ELR (cell line): ENCODE data around the gene PDE1C.
A peak's percentile ranks its signal among the peaks of the same experiment; 100 is the strongest.

Experiments used
- DNase-seq: peaks from one replicate; pipeline ENCODE4 v3.0.0-alpha.2; 2015; ENCODE audit warnings: low read depth

Gene PDE1C

GRCh38 chr7:31892099-31892829, 177.9 kb downstream of the PDE1C start:
- no peak for DNase-seq

- peak; percentile 10 for DNase-seq
Observed at GRCh38 chr7:31890766-31891165, 179.4 kb downstream of the PDE1C start.

GRCh38 chr7:31890198-31890597, 180.0 kb downstream of the PDE1C start:
- no peak for DNase-seq

- DNase-seq: no peak
Observed at GRCh38 chr7:31887006-31887405, 183.2 kb downstream of the PDE1C start.

- no peak for DNase-seq
Observed at GRCh38 chr7:31885171-31885570, 185.0 kb downstream of the PDE1C start.

- DNase-seq: peak; percentile 86
Observed at GRCh38 chr7:31883761-31884164, 186.4 kb downstream of the PDE1C start.

GRCh38 chr7:31882187-31882586, 188.0 kb downstream of the PDE1C start:
- DNase-seq: no peak

DNA sequence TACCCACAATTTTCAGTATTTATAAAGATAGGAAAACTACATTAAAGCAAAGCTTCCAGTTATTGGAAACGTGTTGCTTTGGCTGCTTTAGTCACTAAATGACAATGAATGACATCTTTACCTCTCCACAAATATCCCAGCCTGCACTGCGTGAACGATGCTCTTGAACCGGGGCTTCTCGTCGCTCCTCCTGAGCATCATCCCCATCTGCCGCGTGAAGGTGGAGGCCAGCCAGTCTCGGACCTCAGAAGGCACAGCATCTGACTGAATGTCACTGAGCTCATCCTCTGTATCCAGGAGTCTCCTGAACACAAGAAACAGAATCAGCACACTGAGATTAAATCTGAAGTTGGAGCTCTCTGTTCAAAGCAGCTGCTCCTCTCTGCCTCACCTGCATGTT, 191.3 kb downstream of the PDE1C start:
- no peak for DNase-seq

GRCh38 chr7:31875424-31875823, 194.8 kb downstream of the PDE1C start:
- peak; percentile 43 for DNase-seq

DNA sequence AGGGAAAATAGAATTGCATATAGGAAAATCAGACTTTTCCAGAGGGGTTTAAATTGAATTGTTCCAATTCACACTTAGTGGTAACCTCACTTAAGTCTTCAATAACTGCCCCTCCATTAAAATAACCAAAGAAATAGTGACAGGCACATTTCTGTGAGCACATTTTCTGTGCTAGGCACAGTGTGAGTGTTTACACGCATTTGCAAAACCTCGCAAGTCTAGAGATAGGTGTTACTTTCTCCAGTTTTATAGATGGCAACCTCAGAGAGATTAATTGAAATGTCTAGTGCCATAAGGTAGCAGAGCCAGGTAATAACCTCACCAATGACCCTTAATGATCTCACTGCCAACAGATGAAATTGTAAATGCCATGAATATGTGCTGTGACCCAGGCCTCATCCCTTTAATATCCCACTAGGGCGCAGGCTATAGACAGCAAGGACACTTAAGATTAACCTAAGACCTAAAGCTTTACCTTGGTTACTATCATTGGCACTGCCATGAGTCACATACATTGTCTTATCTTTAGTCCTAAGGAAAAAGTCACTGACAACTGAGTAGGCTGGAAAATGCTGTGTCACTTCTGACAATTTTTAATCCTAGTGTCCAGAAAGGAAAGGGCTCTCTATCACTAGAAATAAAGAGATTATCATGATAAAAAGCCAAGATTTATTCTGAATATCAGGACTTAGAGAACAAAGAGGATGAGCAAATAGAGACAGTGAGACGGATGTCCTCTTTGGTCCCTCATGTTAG, 195.4 kb downstream of the PDE1C start:
- DNase-seq: no peak

GRCh38 chr7:31873816-31874597, 196.2 kb downstream of the PDE1C start:
- DNase-seq: no peak

DNA sequence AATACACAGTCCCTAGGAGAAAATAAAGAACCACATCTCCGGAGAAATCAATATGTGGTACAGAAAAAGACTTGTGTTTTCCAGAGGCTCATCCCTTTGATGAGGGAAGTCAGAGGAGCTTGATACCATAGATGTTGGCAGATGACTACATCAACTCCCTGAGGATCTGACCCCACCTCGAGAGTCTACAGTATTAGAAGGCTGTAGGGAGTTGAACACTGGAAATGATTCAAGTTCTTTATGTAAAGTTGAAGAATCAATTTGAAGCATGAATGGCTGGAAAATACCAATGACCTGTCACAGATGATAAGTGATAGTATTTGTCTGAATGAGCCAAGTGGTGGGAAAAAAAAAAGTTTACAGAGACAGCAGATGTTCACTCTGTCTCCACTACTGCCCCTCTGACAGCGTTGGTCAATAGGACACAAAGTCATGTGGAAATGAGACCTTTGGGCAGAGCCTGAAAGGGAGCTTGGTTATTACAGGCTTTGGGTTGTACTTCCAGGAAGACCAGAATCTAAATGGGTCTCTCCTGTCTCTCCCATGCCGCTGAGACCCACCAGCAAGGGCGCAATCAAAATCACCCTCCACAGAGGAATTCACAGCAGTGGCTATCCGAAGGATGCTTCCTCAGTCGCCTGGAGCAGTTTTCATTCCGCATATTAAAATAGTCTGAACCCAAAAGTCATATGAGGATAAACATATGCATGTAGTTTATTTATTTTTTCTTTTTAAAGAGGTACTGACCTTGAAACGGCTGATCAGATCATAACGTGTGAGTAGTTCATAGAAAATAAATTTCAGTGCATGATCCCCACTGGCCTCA, 197.4 kb downstream of the PDE1C start:
- no peak for DNase-seq

GRCh38 chr7:31864646-31865045, 205.6 kb downstream of the PDE1C start:
- DNase-seq: peak; percentile 28

DNA sequence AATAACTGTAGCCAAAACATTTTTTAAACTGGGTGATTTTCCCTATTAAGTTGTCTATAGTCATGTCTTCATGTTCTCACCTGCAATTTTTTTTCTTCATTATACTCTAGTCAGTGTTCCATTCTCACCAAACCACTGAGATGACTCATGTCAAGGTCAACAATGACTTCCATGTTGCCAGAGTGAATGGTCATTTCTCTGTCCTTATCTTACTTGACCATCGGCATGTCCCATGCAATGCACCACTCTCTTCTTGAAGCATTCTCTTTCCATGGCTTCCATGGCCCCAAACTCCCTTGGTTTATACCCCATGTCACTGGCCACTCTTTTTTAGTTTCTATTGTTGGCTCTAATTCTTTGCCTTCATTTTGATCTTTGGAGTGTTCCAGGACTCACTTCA, 209.3 kb downstream of the PDE1C start:
- no peak for DNase-seq

- peak; percentile 13 for DNase-seq
Observed at GRCh38 chr7:31858055-31858454, 212.2 kb downstream of the PDE1C start.

DNA sequence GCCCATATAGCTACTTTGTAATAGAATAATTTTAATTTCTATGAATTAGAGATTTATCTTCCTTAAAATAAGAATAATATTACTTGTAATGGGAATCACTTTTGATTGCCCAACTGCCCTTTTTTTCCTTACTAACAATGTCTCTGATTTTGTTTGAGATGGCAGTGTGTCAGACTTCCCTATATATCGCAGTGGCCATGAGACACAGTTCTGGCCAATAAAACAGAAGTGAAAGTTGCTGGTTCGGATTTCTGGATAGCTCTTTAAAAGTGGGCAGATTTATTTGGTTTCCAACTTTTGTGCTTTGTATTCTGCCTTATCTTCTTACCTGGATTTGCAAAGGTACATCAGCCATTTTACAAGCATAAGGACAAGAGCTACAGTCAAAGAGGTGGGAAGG, 213.0 kb downstream of the PDE1C start:
- DNase-seq: no peak

- DNase-seq: no peak
Observed at GRCh38 chr7:31856337-31856736, 213.9 kb downstream of the PDE1C start.

DNA sequence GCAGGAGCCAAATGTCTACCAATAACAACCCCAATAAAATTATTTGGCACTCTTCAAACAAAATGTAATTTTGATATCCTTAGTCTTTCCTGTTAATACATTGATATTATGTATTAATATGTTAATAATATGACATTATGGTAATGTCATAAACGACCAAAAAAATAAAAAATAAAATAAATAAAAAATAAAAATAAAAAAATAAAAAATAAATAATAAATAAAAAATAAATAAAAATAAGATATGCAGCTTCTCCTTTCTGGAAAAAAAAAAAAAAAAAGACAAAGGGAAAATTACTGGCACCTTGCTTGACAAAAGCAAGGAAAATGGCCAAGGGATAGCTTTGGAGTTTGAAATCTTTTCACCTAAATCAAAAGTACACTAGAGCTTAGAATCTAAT, 214.7 kb downstream of the PDE1C start:
- no peak for DNase-seq

- DNase-seq: no peak
Observed at GRCh38 chr7:31853380-31853779, 216.8 kb downstream of the PDE1C start.

DNA sequence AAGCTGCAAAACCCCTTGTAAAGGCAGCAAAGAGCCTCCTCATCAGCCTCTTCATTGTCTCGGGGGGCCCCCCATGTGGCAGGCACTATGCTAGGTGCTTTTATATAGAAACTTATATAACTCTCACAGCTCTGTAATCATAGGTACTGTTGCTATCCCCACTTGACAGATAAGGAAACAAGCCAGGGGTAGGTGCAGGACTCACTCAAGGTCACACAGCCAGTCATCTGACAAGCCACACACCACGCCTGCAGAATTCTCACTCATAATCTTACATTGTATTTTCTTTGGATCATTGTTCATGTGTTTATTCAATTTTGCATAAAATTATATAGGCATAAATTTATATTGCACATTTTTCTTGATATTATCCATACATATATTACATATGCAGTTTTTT, 217.7 kb downstream of the PDE1C start:
- DNase-seq: no peak

DNA sequence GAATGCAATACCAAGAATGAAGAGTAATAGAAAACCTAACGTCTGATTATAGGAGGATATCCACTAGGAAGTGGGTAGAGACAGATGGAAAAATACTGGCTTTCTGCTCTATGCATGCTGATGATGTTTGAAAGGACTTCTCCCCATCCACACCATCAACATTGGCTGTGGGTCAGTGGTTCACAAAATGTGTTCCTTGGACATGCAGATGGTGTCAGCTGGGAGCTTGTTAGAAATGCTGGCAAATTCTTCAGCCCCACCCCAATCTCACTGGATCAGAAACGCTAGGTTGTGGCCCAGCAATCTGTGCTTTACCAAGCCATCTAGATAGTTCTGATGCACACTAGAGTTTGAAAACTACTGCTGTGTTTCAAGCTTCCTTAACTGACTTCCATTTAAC, 219.1 kb downstream of the PDE1C start:
- no peak for DNase-seq

DNA sequence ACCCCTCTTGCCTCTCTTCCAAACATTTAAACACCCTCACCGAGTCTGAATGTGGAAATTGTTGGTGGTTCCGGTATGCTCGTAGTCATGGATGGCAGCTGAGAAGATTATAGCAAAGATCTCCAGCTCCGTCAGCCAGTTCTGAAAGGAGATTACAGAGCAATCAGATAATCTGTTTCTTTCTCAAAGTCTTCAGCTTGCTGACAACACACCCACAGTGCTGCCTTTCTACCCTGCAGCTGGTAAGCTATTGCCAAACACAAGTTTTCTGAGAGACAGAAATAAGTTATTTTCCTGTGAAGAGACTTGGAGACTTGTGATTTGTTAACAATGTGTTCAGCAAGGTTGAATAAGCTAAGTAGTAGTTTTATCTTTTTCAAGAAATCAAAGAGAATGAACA, 219.6 kb downstream of the PDE1C start:
- DNase-seq: no peak
